Skeletal muscle cell (primary cell): ENCODE data around the gene MACIR.
A peak's percentile ranks its signal among the peaks of the same experiment; 100 is the strongest.

Source experiments
- DNase-seq: peaks from one replicate; pipeline ENCODE4 v3.0.0-alpha.2; 2010; ENCODE audit warnings: low read depth
- H3K4me3 ChIP-seq: 2 replicates; pipeline ENCODE4 v1.5.1; 2011; ENCODE audit warnings: low read depth, mild to moderate bottlenecking, control low read depth, low read length, moderate library complexity

Gene MACIR

DNA sequence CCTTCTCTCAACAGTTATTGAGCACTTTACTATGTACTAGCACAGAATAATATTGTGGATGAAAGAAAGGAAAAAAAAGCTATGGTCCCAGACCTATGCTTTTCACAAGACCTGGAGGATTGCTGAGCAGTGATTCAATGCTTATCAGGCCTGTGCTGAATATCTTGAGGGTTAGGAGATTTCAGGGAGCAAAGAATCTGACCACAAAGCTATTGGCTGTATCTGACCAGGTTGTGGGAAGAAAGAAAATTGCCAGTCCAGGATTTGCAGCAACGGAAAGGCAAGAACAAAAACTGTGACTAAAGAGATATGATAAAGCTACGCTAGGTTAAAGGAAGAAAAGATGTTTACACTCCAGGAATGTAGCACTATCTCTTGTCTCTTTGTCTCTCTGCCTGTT, 14.9 kb upstream of the MACIR start:
- DNase-seq: no peak

DNA sequence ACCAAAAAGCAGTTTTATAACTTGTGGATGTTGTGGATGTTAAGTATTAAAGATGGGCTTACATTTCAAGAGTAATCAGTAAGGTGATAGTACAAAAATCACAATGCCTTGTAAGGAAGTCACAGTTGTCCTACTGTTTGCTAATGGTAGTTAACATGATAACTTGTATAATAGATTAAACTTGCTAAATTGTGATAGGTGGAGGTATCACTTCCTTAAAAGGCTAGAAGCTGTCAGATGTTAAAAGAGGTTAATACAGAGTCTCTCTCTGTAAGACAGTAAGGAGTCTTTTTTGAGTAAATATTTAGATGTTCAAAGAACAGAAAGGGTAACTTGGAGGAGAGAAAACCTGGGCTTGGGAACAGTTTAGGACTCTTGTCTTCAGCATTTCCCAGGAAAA, 14.2 kb upstream of the MACIR start:
- H3K4me3 ChIP-seq: no peak overlapping the region
- no peak for DNase-seq

More for the DNA sequence above, 14.9 kb upstream of the MACIR start:
- H3K4me3 ChIP-seq: no peak overlapping the region

DNA sequence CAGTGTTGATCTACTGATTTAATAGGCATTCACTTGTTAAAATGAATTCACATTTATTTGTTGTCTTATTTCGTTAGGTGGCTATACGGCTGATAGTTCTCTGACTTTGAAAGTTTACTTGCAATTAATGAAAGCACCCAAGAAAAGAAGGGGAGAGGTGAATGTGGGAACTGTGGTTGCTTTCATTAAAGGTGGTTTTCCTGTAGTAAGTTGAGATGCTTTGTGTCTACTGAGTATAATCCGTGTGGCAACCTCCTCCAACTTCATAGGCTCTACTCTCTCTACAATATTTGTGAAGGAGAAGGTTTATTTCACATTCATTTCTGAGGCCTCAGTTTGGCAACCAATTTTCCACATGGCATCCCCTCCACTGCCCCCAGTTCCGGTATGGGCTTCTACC, 12.8 kb upstream of the MACIR start:
- DNase-seq: no peak
- H3K4me3 ChIP-seq: no peak overlapping the region

GRCh38 chr5:103247118-103247517, 11.4 kb upstream of the MACIR start:
- no peak overlapping the region for H3K4me3 ChIP-seq
- no peak for DNase-seq

- no peak overlapping the region for H3K4me3 ChIP-seq
- DNase-seq: no peak
These were observed 9.5 kb upstream of the MACIR start for GRCh38 chr5:103249068-103249467.

GRCh38 chr5:103254921-103255320, 3.6 kb upstream of the MACIR start:
- H3K4me3 ChIP-seq: no peak overlapping the region
- no peak for DNase-seq

DNA sequence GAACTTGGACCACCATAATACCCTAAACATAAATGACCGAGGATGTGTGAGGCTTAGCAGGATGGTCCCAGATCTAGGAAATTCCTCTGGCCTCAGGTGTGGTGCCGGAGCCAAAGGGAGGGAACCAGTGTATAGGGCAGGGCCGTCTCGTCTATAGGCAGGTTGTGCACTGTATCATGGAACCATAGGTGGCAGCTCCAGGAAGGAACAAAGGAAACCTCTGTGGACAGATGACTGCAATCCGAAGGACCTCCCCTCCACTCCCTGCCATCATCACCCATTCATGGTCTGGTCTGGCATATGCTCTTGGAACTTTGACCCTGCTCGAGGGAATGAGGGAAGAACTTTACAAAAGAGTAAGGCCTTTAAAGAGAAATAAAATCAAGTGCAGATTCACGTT, 2.9 kb upstream of the MACIR start:
- no peak for DNase-seq
- no peak overlapping the region for H3K4me3 ChIP-seq

GRCh38 chr5:103256178-103256577, 2.4 kb upstream of the MACIR start:
- H3K4me3 ChIP-seq: no peak overlapping the region
- DNase-seq: no peak

GRCh38 chr5:103258957-103259704, 568 bp downstream of the MACIR start:
- DNase-seq: no peak
- H3K4me3 ChIP-seq: peak overlapping the region; percentile 96

GRCh38 chr5:103259705-103260355, 1.3 kb downstream of the MACIR start:
- no peak for DNase-seq
- H3K4me3 ChIP-seq: peak overlapping the region; percentile 96

GRCh38 chr5:103260951-103261350, 2.4 kb downstream of the MACIR start:
- no peak overlapping the region for H3K4me3 ChIP-seq

DNA sequence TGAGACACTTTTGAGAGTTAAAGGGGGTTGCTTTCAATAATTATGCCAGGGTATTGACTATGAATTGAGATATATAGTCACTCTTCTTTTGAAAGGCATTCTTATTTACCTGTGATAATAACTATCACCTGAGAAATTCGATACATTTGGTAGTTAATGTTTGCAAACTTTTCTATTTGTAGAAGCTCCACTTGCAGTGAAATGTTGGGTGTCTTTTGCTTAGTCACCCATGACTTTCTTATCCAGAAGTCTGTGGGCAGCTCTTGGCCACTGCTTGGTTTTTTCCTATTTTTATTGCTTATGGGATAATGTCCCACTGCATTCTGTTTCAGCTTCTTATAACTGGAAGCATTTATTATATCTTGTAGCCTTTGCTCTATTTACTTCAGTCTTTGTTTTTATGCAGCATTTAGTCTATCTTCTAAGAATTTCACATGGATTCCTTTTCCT, 3.9 kb downstream of the MACIR start:
- no peak for DNase-seq
- H3K4me3 ChIP-seq: no peak overlapping the region

More at GRCh38 chr5:103260951-103261350, 2.4 kb downstream of the MACIR start:
- no peak for DNase-seq

DNA sequence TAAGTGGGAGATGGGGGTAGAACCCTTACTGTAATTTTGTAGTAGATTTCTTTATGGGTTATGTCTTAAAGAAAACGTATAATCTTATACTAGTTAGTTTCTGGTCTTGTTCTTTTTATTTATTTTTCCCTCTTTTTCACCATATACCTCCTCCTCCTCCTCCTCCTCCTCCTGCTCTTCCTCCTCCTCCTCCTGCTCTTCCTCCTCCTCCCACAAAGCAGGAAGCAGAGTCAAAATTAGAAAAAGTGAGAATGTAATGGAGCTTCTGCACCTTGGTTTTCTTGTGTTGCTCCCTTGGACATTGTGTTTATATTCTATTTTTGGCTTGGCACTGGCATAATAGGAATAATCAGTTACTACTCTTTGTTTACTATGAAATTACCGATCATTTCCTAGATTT, 4.5 kb downstream of the MACIR start:
- no peak for DNase-seq
- H3K4me3 ChIP-seq: no peak overlapping the region

DNA sequence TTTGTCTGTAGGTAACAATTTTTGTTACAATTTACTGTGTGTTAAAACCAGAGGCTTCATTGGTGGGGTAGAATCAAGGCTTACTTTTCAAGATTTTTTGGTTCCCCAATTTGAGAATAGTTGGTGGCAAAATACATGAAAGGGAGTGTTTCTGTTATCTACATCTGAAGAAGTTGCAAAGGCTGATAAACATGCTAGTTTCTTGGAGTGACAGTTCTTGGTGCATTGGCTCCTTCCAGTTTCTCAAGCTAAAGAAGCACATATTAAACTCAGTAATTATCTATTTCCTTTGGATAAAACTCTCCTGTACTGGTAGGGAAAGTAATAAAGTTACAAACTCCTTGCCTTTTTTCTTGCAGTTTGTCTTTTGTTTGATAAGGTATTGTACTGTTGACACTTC, 5.9 kb downstream of the MACIR start:
- DNase-seq: no peak
- H3K4me3 ChIP-seq: no peak overlapping the region

DNA sequence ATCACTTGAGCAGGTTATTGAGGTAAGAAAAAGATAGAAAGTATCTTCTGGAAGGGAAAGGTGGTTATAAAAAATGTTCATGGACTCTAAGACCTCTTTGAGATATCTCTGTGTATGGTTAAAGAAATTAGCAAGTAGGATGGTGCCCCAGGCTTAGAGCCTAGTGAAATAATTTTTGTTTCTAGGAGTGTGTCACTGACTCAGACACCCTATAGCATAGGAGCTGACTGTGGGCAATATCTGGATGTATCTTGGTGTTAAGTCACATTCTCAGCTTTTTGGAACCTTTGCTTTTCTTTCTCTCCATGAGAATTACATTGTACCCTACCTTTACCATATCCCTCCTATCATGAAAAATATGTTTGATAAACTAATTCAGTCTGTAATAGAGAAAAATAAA, 12.0 kb downstream of the MACIR start:
- no peak for DNase-seq

GRCh38 chr5:103271570-103272289, 13.2 kb downstream of the MACIR start:
- no peak overlapping the region for H3K4me3 ChIP-seq
- DNase-seq: no peak

More for the DNA sequence above, 12.0 kb downstream of the MACIR start:
- no peak overlapping the region for H3K4me3 ChIP-seq

DNA sequence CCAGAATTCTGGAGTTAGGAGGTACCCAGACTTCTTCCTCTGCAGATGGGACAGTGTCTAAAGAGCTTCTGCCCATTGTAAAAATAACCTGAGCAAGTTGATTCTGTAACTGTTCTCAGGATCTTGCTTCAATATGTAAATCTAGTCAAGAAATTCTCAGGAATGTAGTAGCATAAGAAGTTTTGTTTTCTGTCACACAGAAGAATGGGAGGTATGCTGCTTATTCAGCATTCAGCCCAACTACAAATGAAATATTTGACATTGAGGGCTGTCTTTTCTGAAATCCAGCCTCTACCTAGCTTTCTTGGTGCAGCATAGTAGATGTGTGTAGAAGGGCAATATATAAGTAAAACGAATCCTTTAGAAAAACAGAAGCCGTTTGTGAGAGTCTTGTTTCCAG, 13.8 kb downstream of the MACIR start:
- DNase-seq: no peak
- no peak overlapping the region for H3K4me3 ChIP-seq

DNA sequence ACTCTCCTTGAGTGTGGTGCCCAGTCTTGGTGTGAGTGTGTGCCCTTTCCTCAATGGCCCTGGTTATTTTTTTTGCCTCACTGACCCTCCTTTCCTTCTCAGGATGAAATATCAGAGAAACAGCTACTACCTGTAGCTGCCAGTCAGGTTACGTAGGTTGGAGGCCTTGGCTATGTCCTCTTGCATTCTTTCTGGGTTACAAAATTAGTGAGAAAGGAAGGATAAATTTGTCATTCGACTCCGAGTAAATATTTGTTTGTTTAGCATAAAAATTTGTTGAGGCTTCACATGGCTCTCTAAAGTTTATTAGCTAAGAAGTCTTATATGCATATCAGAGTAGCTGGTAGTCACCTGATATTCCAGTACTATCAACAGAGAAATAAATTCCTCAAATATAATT, 15.4 kb downstream of the MACIR start:
- no peak overlapping the region for H3K4me3 ChIP-seq
- DNase-seq: no peak

GRCh38 chr5:103275851-103276250, 17.3 kb downstream of the MACIR start:
- H3K4me3 ChIP-seq: no peak overlapping the region
- no peak for DNase-seq

DNA sequence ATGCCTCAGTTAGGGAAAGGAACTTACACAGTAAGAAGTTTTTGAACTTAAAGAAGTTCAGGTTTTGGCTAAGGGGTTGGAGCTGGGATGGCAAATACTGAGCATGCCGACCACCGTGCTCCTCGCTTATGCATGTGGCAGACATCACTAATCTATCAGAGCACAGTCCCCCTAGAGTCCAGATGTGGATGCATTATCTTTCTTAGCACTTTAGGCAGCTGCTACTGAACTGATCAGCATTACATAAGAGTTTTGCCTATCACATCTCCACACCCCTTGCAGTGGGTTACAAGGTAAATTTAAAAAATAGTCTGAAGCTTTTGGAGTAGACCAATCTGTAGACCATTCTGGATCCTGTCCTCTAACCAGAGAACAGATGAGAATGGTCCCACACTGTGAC, 22.4 kb downstream of the MACIR start:
- H3K4me3 ChIP-seq: no peak overlapping the region
- no peak for DNase-seq
